HG03196 (cell line): ENCODE measurements around the gene CGREF1.

Source experiments
- ATAC-seq: cut with Tn5 transposase; IDR thresholded peaks from one replicate; pipeline ENCODE4 v1.9.1; 2021; ENCODE audit not compliant: unreplicated experiment

CGREF1 gene

DNA sequence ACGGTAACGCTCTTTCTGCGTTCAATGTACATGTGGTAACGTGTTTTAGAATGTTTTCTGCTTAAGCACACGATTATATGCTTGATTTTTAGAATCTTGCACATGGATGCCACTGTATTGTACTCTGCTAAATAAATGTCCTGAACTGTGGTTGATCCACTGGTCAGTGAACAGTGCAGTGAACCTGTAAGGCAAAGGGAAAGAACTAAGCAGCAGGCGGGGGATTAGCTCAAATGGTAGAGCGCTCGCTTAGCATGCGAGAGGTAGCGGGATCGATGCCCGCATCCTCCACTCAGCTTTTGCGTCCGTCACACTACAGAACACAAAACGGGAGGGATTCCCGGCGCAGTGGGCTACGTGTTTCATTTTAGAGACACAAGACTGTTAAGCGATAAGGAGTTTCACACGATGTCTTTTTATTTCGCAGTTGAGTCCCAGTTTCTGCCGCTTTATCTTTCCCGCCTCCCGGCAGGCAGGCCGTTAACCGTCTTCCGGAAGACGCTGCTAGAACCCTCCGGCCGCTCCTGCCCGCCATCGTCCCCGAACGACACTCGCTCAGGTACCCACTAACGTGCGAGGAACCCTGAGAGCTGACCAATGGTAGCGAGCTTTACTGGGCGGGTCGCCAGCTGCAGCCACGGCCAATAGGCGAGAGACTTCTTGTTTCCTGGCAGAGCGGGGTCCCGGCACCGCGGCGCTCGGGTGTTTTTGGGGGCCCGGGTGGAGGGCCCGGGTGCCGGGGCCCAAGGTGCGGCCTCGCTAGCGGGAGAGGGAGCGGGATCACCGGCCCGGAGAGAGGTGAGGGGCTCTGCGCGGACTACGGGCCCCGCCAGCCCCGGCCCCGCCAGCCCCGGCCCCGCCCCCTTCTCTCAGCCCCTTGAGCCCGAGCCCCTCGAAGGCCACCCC, 67.7 kb downstream of the CGREF1 start, which contains the start of gene AGBL5:
AGBL5 (plus strand) TSS at position 673 of the 906 bp plus-strand sequence. CDS start 1,291 bp downstream, outside the sequence.
- ATAC-seq = peak; percentile 63
